HepG2 (cell line): ENCODE results near the gene WBP2NL. TPM values are rescaled to one million over a fixed set of nuclear protein-coding genes. Genes with fewer than 3 reads are reported as not detected.

ENCODE experiments used
- ATAC-seq: fragments of 200-7000 bp; cut with Tn5 transposase; 3 replicates; pipeline ENCODE4 v1.9.1; 2020; ENCODE audit warnings: mild to moderate bottlenecking, moderate library complexity
- BruUV-seq: library from RNA; stranded (reverse); fragments of 400-500 nt; replicated peaks from 2 replicates; lab custom pipeline; 2021; lab: Mats Ljungman, UMichigan
- CTCF ChIA-PET: fragments of 300-600 bp; formaldehyde crosslinking; extraction: SDS; loops from one replicate; lab custom pipeline; 2021; ENCODE audit warnings: low total read pairs, inconsistent platforms, low intra/inter-chr PET ratio; lab: Yijun Ruan, JAX
- POLR2A ChIA-PET: fragments of 350-600 bp; sonication (Branson Sonifier 250); formaldehyde crosslinking; loops from one replicate; lab custom pipeline; 2020; ENCODE audit warnings: antibody characterized with exemption, inconsistent platforms; lab: Yijun Ruan, JAX
- DNase-seq: peaks from one replicate; pipeline ENCODE4 v3.0.0-alpha.2; 2015; ENCODE audit warnings: low spot score
- FAIRE-seq: peaks from 3 replicates; lab custom pipeline; 2011; peaks lifted over from hg19 to GRCh38; lab: Jason Lieb, UNC
- H2AFZ ChIP-seq: one replicate; pipeline ENCODE4 v1.6.1; 2011; ENCODE audit warnings: low read length, inconsistent platforms
- H3K27ac ChIP-seq: fragments of 300-600 bp; 3 replicates; pipeline ENCODE4 v1.8.0; 2011; ENCODE audit warnings: mixed run types, mild to moderate bottlenecking, mixed read lengths, low read length, inconsistent platforms; ENCODE audit not compliant: insufficient read depth; ENCODE audit errors: extremely low read length
- H3K27me3 ChIP-seq, 2 experiments: fragments of 200-600 bp in 1 of 2; 2 replicates in 1 of 2; 3 replicates in 1 of 2; pipeline versions ENCODE4 v1.6.0 to v1.8.0; 2011; ENCODE audit warnings: low read length in 2 of 2, mild to moderate bottlenecking in 2 of 2, moderate library complexity in 2 of 2, inconsistent platforms in 1 of 2; ENCODE audit not compliant: insufficient read depth in 2 of 2, control insufficient read depth in 1 of 2
- H3K36me3 ChIP-seq, 2 experiments: fragments of 200-600 bp in 1 of 2; replicated peaks in 1 of 2; 2 replicates in 1 of 2; 3 replicates in 1 of 2; pipeline versions ENCODE4 v1.5.1 to v1.8.0; 2011; ENCODE audit warnings: low read length in 2 of 2, inconsistent platforms in 1 of 2; ENCODE audit not compliant: insufficient read depth in 2 of 2, control insufficient read depth in 1 of 2
- H3K4me1 ChIP-seq: 2 replicates; pipeline ENCODE4 v1.5.1; 2012; ENCODE audit warnings: low read length, inconsistent platforms; ENCODE audit not compliant: insufficient read depth
- H3K4me2 ChIP-seq: 2 replicates; pipeline ENCODE4 v1.6.0; 2011; ENCODE audit warnings: low read depth, low read length, inconsistent platforms
- H3K4me3 ChIP-seq, 3 experiments: fragments of 200-600 bp in 1 of 3; sonication (generic), shearing (Covaris generic) in 1 of 3; replicated peaks in 1 of 3; 2 replicates each; pipeline ENCODE4 v1.5.1; 2011 to 2016; ENCODE audit warnings: low read length in 3 of 3, inconsistent platforms in 2 of 3, low read depth in 2 of 3, mild to moderate bottlenecking in 2 of 3, control low read depth in 1 of 3, mixed read lengths in 1 of 3; ENCODE audit not compliant: insufficient read depth in 1 of 3
- H3K79me2 ChIP-seq: one replicate; pipeline ENCODE4 v1.6.1; 2011; ENCODE audit warnings: low read length, inconsistent platforms; ENCODE audit not compliant: insufficient read depth
- H3K9ac ChIP-seq: 2 replicates; pipeline ENCODE4 v1.6.0; 2011; ENCODE audit warnings: mild to moderate bottlenecking, low read depth, low read length, inconsistent platforms; ENCODE audit not compliant: insufficient read depth
- H3K9me3 ChIP-seq: 2 replicates; pipeline ENCODE4 v1.5.1; 2012; ENCODE audit warnings: mild to moderate bottlenecking, low read length
- H4K20me1 ChIP-seq: 2 replicates; pipeline ENCODE4 v1.6.0; 2011; ENCODE audit warnings: inconsistent platforms, mild to moderate bottlenecking, low read length, moderate library complexity; ENCODE audit not compliant: insufficient read depth
- ATF1 ChIP-seq: IDR thresholded peaks from 2 replicates; pipeline ENCODE4 v1.6.1; 2016; ENCODE audit warnings: mild to moderate bottlenecking, control low read depth
- FOXA1 ChIP-seq, 2 experiments: fragments of 450-650 bp in 1 of 2; sonication (generic) in 1 of 2; formaldehyde crosslinking in 1 of 2; IDR thresholded peaks; 2 replicates each; pipeline versions ENCODE4 v1.4.0 to v1.6.1; 2016 to 2020; ENCODE audit warnings: missing genetic modification reagents in 1 of 2
- GFI1 ChIP-seq: sonication (generic); formaldehyde crosslinking; IDR thresholded peaks from 2 replicates; pipeline ENCODE4 v1.5.0; 2020; ENCODE audit warnings: missing genetic modification reagents, mild to moderate bottlenecking, borderline replicate concordance
- HOXA3 ChIP-seq: sonication (generic); formaldehyde crosslinking; IDR thresholded peaks from 2 replicates; pipeline ENCODE4 v1.5.0; 2020; ENCODE audit warnings: missing genetic modification reagents
- HOXA9 ChIP-seq: sonication (generic); formaldehyde crosslinking; IDR thresholded peaks from 2 replicates; pipeline ENCODE4 v1.8.1; 2022; ENCODE audit warnings: missing genetic modification reagents, mild to moderate bottlenecking, moderate library complexity, borderline replicate concordance
- KMT2B ChIP-seq: IDR thresholded peaks from 2 replicates; pipeline ENCODE4 v1.6.1; 2016; ENCODE audit warnings: missing genetic modification reagents, missing compliant biosample characterization
- MEF2D ChIP-seq: sonication (generic); formaldehyde crosslinking; IDR thresholded peaks from 2 replicates; pipeline ENCODE4 v1.5.1; 2020; ENCODE audit warnings: mild to moderate bottlenecking, missing genetic modification reagents
- MIER2 ChIP-seq: IDR thresholded peaks from 2 replicates; pipeline ENCODE4 v1.6.1; 2016; ENCODE audit warnings: missing biosample characterization, missing genetic modification reagents
- MLLT10 ChIP-seq: sonication (generic); formaldehyde crosslinking; IDR thresholded peaks from 2 replicates; pipeline ENCODE4 v1.4.0; 2020; ENCODE audit warnings: missing genetic modification reagents
- RBM39 ChIP-seq: fragments of 200-400 bp; formaldehyde crosslinking; IDR thresholded peaks from one replicate; pipeline ENCODE4 v1.6.1; 2018; ENCODE audit warnings: antibody characterized with exemption, mild to moderate bottlenecking, low read depth, low read length; ENCODE audit not compliant: poor library complexity, severe bottlenecking
- ZNF138 ChIP-seq: sonication (generic); formaldehyde crosslinking; IDR thresholded peaks from 2 replicates; pipeline ENCODE4 v1.5.0; 2020; ENCODE audit warnings: mild to moderate bottlenecking, low read depth, missing genetic modification reagents
- WGBS: methylation state at CpG from one replicate; pipeline ENCODE4 v1.1.6; 2017; ENCODE audit warnings: low lambda C conversion rate; 5-methylcytosine and 5-hydroxymethylcytosine counted together
- in situ Hi-C: cut with HindIII; loops from 2 replicates; pipeline ENCODE4 v1.10.0; 2017; ENCODE audit warnings: low pct_unique_long_range_greater_than_20kb; ENCODE audit not compliant: extremely low pct_ligation_motif_present
- intact Hi-C: fragments of 100-400 bp; cut with micrococcal nuclease; formaldehyde crosslinking; loops from one replicate; pipeline ENCODE4 v1.10.0; 2022; ENCODE audit not compliant: unreplicated experiment
- polyA plus RNA-seq, 8 experiments: library from polyadenylated mRNA; depleted of rRNA in 3 of 8; stranded (reverse) in 7 of 8; unstranded in 1 of 8; fragments of >200 nt; fragmentation: Illumina TruSeq in 4 of 8; extraction: Trizol in 4 of 8; gene quantifications; 2 replicates each; pipeline versions ENCODE4 v1.2.1 to v1.2.3, GENCODE V29; 2011 to 2016; ENCODE audit warnings: low read depth in 4 of 8, missing spikeins in 1 of 8, mixed read lengths in 1 of 8; ENCODE audit not compliant: insufficient read depth in 1 of 8
- total RNA-seq, 5 experiments: library from RNA; depleted of rRNA; stranded (reverse); fragments of >200 nt; fragmentation: Illumina TruSeq; extraction: Trizol; gene quantifications; 2 replicates each; pipeline ENCODE4 v1.2.3, GENCODE V29; 2016; ENCODE audit warnings: low read depth in 1 of 5
- TF ChIP-seq, protein P1 (sequence below): sonication (generic); formaldehyde crosslinking; IDR thresholded peaks from 2 replicates; pipeline ENCODE4 v1.9.0; 2022; ENCODE audit warnings: low read depth, missing genetic modification reagents
- TF ChIP-seq, protein P2 (sequence below): sonication (generic); formaldehyde crosslinking; IDR thresholded peaks from 2 replicates; pipeline ENCODE4 v1.4.0; 2020; ENCODE audit warnings: missing genetic modification reagents, borderline replicate concordance

Gene WBP2NL
- total and polyA plus RNA-seq, 2 of the 13 experiments (the other 11 are each of a cell fraction or from before 2014, with no cell fraction given): not detected

DNA sequence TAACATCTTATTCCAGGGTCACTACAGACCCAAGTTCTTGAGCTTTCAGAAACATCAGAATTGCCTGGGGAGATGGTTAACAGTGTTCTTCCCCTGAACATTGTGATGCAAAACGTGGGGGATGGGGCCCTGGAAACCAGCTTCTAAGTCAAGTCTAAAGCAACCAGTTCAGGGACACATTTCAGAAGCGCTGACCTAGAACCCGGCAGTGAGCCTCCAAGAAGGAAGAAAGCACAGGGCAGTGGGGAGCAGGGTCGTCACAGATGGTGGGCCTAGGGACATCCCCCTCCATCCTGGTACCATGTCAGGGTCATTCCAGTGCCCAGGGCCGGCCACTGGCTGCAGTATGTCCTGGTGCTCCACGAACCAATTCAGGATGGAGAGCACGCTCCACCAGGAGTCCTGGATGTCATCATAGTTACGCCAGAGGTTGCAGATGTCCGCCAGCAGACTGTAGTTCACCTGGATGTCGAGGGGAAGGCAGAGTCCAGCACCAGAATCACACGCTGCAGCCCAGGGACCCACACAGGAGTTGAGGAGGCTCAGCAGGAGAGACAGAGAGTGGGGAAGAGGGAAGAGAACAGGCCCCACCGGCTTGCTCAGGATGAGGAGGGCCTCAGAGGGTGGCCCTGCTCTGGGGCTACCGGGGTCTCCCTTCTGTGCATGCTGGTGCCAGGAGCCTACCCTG is 67.0 kb downstream of the WBP2NL start:
- Histone ChIP-seq H3K4me3 (no peak overlapping the region), H3K36me3 (peaks cover 6 to 7% of the 10 kb centered on the region in 2 experiments; a peak in 3 of 5 replicates), H3K9ac (no peak overlapping the region), H3K4me1 (peaks cover 24% of the 10 kb centered on the region), H3K27ac (peak overlapping the region; percentile 14), H3K9me3 (no peaks in the 10 kb centered on the region), H3K27me3 (no peaks in the 10 kb centered on the region), H4K20me1 (no peaks in the 10 kb centered on the region), H3K79me2 (no peaks in the 10 kb centered on the region), H2AFZ (no peak overlapping the region), H3K4me2 (no peak overlapping the region)
- DNase-seq (no peak), ATAC-seq (no peak), FAIRE-seq (no peak)
- POLR2A ChIA-PET: interaction anchor here (1.6 kb wide), 1 partner anchor 13 kb away, joined by 5 read pairs; no protein-coding TSS in a partner anchor
- WGBS: 88% methylated on average over 13 of the region's 13 CpGs
- BruUV-seq: no TSS peak
- in situ Hi-C loops: no loop called here
- intact Hi-C loops: no loop called here
- CTCF ChIA-PET: no interaction called here
- TF ChIP-seq ZNF138 (CRISPR knock-in tag) (no peak), FOXA1 (IDR thresholded peaks at IDR 0.05) (no peak), FOXA1 (CRISPR knock-in tag; IDR thresholded peaks at IDR 0.05) (no peak), MIER2 (CRISPR knock-in tag) (no peak), HOXA3 (CRISPR knock-in tag) (no peak), KMT2B (CRISPR knock-in tag) (no peak), ATF1 (CRISPR knock-in tag) (no peak), MLLT10 (CRISPR knock-in tag) (no peak), MEF2D (CRISPR knock-in tag) (no peak), GFI1 (CRISPR knock-in tag) (no peak), RBM39 (no peak), HOXA9 (CRISPR knock-in tag) (no peak)
- TF ChIP-seq, protein P1, sequence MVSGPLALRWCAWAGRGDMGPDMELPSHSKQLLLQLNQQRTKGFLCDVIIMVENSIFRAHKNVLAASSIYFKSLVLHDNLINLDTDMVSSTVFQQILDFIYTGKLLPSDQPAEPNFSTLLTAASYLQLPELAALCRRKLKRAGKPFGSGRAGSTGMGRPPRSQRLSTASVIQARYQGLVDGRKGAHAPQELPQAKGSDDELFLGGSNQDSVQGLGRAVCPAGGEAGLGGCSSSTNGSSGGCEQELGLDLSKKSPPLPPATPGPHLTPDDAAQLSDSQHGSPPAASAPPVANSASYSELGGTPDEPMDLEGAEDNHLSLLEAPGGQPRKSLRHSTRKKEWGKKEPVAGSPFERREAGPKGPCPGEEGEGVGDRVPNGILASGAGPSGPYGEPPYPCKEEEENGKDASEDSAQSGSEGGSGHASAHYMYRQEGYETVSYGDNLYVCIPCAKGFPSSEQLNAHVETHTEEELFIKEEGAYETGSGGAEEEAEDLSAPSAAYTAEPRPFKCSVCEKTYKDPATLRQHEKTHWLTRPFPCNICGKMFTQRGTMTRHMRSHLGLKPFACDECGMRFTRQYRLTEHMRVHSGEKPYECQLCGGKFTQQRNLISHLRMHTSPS: no peak
- TF ChIP-seq, protein P2, sequence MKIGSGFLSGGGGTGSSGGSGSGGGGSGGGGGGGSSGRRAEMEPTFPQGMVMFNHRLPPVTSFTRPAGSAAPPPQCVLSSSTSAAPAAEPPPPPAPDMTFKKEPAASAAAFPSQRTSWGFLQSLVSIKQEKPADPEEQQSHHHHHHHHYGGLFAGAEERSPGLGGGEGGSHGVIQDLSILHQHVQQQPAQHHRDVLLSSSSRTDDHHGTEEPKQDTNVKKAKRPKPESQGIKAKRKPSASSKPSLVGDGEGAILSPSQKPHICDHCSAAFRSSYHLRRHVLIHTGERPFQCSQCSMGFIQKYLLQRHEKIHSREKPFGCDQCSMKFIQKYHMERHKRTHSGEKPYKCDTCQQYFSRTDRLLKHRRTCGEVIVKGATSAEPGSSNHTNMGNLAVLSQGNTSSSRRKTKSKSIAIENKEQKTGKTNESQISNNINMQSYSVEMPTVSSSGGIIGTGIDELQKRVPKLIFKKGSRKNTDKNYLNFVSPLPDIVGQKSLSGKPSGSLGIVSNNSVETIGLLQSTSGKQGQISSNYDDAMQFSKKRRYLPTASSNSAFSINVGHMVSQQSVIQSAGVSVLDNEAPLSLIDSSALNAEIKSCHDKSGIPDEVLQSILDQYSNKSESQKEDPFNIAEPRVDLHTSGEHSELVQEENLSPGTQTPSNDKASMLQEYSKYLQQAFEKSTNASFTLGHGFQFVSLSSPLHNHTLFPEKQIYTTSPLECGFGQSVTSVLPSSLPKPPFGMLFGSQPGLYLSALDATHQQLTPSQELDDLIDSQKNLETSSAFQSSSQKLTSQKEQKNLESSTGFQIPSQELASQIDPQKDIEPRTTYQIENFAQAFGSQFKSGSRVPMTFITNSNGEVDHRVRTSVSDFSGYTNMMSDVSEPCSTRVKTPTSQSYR (CRISPR knock-in tag): no peak
